ENCODE measurements around the gene TMEM141. TPM values are rescaled to one million over a fixed set of nuclear protein-coding genes. Genes with fewer than 3 reads are reported as not detected.

TMEM141 gene
- total and polyA plus RNA-seq, 12 donors: 48.1 to 107 (median 64.1) TPM

- no peak for DNase-seq
- 94 to 95% methylated on average over 13 of the region's 13 CpGs for WGBS, 2 donors
- intact Hi-C loops (cut with DNase I): no loop called here
These were observed 23.7 kb downstream of the TMEM141 start for GRCh38 chr9:136814725-136815421.

GRCh38 chr9:136815422-136815782, 24.3 kb downstream of the TMEM141 start:
- TF ChIP-seq, protein P1, sequence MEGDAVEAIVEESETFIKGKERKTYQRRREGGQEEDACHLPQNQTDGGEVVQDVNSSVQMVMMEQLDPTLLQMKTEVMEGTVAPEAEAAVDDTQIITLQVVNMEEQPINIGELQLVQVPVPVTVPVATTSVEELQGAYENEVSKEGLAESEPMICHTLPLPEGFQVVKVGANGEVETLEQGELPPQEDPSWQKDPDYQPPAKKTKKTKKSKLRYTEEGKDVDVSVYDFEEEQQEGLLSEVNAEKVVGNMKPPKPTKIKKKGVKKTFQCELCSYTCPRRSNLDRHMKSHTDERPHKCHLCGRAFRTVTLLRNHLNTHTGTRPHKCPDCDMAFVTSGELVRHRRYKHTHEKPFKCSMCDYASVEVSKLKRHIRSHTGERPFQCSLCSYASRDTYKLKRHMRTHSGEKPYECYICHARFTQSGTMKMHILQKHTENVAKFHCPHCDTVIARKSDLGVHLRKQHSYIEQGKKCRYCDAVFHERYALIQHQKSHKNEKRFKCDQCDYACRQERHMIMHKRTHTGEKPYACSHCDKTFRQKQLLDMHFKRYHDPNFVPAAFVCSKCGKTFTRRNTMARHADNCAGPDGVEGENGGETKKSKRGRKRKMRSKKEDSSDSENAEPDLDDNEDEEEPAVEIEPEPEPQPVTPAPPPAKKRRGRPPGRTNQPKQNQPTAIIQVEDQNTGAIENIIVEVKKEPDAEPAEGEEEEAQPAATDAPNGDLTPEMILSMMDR (IDR thresholded peaks at IDR 0.05): no peak
- no peak overlapping the region for H3K4me3 ChIP-seq
- ATAC-seq (no peak), DNase-seq (no peak)
- H3K4me1 ChIP-seq: peaks cover 0 to 11% (median 5%) of the 10 kb centered on the region in 9 donors
- H3K36me3 ChIP-seq: peaks cover 0 to 61% (median 3%) of the 10 kb centered on the region in 9 donors
- H3K27ac ChIP-seq: no peak overlapping the region
- H3K9me3 ChIP-seq: no peaks in the 10 kb centered on the region
- no peaks in the 10 kb centered on the region for H3K27me3 ChIP-seq
- intact Hi-C loops (cut with DNase I): no loop called here
- 0 to 54% methylated on average over 1 of the region's 1 CpG for WGBS, 2 donors

More at GRCh38 chr9:136814725-136815421, 23.7 kb downstream of the TMEM141 start:
- ATAC-seq: no peak
- TF ChIP-seq, protein P1 (IDR thresholded peaks at IDR 0.05): no peak
- H3K36me3 ChIP-seq: peaks cover 0 to 65% (median 3%) of the 10 kb centered on the region in 9 donors
- no peak overlapping the region for H3K4me3 ChIP-seq
- H3K27me3 ChIP-seq: no peaks in the 10 kb centered on the region
- peaks cover 0 to 15% (median 11%) of the 10 kb centered on the region in 9 donors for H3K4me1 ChIP-seq
- H3K9me3 ChIP-seq: no peaks in the 10 kb centered on the region
- H3K27ac ChIP-seq: no peak overlapping the region

DNA sequence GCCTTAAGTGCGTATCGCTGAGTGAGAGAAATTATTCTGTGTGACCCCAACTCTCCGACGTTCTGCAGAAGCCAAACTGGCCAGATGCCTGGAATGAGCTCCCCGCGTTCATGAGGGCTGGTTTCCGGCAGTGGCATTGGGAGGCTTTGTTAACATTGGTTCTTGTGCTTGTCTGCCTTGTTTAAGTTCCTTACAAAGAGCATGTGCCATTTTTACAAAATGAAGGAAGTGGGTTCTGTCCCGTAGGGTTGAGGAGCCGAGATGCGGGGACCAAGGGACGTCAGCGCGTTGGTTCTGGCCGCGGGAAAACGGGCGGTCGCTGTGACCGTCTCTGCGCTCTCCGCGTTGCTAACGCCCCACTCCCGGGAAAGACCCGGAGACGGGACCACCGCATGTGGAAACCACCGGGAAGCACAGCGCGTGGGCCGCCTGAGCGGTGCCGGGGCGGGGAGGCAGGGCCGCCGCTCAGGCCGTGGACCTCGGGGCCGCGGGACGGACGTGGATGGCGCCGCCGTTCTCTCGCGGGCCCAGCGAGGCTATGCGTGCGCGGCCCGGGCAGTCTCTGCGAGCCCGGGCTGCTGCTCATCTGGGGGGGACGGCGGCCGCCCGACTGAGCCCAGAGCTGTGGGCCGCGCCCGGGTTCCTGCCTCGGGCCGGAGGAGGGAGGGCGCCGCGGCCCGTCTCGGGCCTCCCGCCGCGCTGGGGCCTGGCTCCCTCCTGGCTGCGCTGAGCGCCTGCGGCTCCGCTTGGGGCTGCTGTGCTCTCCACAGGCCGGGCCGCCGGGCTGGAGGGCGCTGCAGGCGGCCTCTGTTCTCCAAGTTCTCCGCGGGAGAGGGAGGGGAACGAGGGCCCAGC, 30.1 kb downstream of the TMEM141 start:
- intact Hi-C loops (cut with DNase I): no loop called here
- peaks cover 0 to 49% (median 6%) of the 10 kb centered on the region in 9 donors for H3K36me3 ChIP-seq
- H3K27me3 ChIP-seq: no peaks in the 10 kb centered on the region
- H3K4me3 ChIP-seq: peak overlapping the region in 9 of 10 donors; percentile 31 to 56 (median 48)
- H3K9me3 ChIP-seq: no peaks in the 10 kb centered on the region
- WGBS, 2 donors: 10% methylated on average over 61 to 83 of the region's 83 CpGs
- H3K27ac ChIP-seq: peak overlapping the region in 6 of 10 donors; percentile 6 to 50 (median 20)
- peaks cover 0 to 17% (median 8%) of the 10 kb centered on the region in 9 donors for H3K4me1 ChIP-seq
- no peak for DNase-seq
- ATAC-seq: peak; percentile 54 to 83 (median 70)
- TF ChIP-seq, protein P1 (IDR thresholded peaks at IDR 0.05): peak in 1 of 9 donors; percentile 16

- H3K4me3 ChIP-seq: peak overlapping the region in 9 of 10 donors; percentile 31 to 56 (median 48)
- H3K36me3 ChIP-seq: peaks cover 0 to 51% (median 6%) of the 10 kb centered on the region in 9 donors
- H3K27ac ChIP-seq: peak overlapping the region in 5 of 10 donors; percentile 6 to 50 (median 31)
- H3K27me3 ChIP-seq: no peaks in the 10 kb centered on the region
- H3K9me3 ChIP-seq: no peaks in the 10 kb centered on the region
- H3K4me1 ChIP-seq: peaks cover 0 to 17% (median 8%) of the 10 kb centered on the region in 9 donors
- ATAC-seq: peak in 1 of 8 donors; percentile 7
- DNase-seq: no peak
- intact Hi-C loops (cut with DNase I): no loop called here
- TF ChIP-seq, protein P1 (IDR thresholded peaks at IDR 0.05): no peak
- WGBS, 2 donors: 55 to 65% methylated on average over 41 to 42 of the region's 42 CpGs
These were observed 30.8 kb downstream of the TMEM141 start for GRCh38 chr9:136821826-136822544.
